OCI-LY3 (cell line): Measurements from ENCODE around the gene FGF7.

ENCODE experiments used
- CTCF ChIP-seq: fragments of 200-600, 300-600 bp; sonication (generic); IDR thresholded peaks from 2 replicates; pipeline ENCODE4 v1.5.1; 2014; ENCODE audit warnings: antibody characterized with exemption, low read length, low read depth
- EZH2phosphoT487 ChIP-seq: fragments of 200-600 bp; shearing (Covaris generic); IDR thresholded peaks from 2 replicates; pipeline ENCODE4 v1.6.1; 2018; ENCODE audit warnings: antibody characterized with exemption, mixed run types, low read depth

- TF ChIP-seq CTCF (no peak), EZH2phosphoT487 (no peak)
These were observed 33.1 kb downstream of the FGF7 start for GRCh38 chr15:49456166-49456565.
